HPDE6-E6E7 (cell line): ENCODE measurements around the gene RABGAP1L.
"Not testable (repeated sequence)": the region's sequence is repeated elsewhere in the genome, so short reads cannot be mapped to it uniquely, and the experiment has no call there.

Experiments
- DNase-seq: peaks from one replicate; pipeline ENCODE4 v3.0.0; 2011; ENCODE audit warnings: missing footprints; ENCODE audit errors: extremely low spot score

Gene RABGAP1L

GRCh38 chr1:174870319-174870718 lies 711.0 kb downstream of the RABGAP1L start:
- no peak for DNase-seq

GRCh38 chr1:174871886-174872285 lies 712.6 kb downstream of the RABGAP1L start:
- peak; percentile 50 for DNase-seq

DNA sequence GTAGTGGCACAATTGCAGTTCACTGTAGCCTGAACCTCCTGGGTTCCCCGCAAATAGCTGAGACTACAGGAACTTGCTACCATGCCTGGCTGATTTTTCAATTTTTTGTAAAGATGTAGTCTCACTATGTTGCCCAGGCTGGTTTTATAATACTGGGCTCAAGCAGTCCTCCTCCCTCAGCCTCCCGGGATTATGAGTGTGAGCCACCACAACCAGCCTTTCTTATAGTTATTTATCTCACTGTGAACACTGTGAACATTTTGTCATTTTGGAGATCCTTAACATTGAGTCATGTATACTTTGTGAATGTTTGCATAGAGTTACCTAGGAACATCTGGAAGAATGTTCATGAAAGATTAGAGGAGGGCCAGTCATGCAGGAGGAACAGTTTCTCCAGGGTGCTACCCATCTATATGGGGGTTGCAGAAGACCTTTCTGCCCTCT lies 713.3 kb downstream of the RABGAP1L start:
- DNase-seq: no peak

GRCh38 chr1:174874331-174875053 lies 715.2 kb downstream of the RABGAP1L start:
- DNase-seq: no peak

- DNase-seq: peak; percentile 72
Observed at GRCh38 chr1:174875306-174875705, 716.0 kb downstream of the RABGAP1L start.

DNA sequence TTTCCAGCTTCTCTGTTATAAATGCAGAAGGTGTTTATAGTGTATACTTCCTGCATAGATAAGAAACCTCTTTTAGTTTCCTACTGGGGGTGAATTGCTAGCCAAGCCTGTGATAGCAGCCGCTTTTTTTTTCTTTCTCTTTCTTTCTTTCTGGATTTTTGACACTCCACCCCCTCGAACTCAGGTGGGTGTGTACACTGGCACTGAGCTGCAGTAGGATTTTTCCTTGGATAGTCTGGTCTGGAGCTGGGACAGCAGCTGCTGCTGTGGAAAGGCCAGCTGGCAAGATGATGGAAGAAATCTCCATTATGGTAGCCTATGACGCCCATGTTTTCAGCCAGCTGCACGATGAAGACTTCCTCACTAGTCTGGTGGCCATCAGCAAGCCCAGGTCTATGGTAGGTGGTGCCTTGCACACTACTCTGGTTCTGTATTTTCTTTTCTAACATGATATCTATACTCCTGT lies 717.9 kb downstream of the RABGAP1L start:
- no peak for DNase-seq

DNA sequence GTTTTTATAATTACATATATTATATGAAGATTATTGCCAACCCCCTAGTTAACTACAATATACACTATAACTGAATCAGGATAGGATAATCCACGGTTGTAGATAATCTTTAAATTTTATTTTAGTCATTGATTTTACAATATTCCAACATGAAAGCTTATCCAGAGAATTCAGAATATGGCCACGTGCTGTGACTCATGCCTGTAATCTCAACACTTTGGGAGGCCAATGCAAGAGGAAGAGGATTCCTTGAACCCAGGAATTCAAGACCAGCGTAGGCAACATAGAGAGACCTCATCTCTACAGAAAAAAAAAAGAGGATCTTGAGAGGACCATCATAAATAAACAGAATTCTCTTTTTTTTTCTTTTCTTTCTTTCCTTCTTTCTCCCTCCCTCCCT lies 720.9 kb downstream of the RABGAP1L start:
- no peak for DNase-seq

DNA sequence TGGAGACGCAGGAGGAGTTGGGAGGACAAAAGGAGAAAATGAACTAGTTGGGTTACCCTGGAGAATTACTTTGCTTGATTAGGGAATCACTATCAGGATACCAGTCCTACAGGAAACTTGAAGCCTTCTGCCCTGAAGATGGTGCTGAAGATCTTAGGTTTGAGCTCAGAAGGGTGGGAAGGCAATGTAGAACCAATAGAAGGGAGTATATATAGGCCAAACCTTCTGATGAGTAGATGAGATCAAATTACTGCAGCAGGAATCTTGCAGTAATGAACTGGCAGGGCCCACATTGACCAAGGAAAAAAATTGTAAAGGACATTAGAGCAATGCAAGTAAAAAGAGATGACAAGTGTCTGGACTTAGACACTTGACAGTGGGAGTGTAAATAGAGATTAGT lies 724.1 kb downstream of the RABGAP1L start:
- no peak for DNase-seq

GRCh38 chr1:174884038-174884437 lies 724.7 kb downstream of the RABGAP1L start:
- no peak for DNase-seq

DNA sequence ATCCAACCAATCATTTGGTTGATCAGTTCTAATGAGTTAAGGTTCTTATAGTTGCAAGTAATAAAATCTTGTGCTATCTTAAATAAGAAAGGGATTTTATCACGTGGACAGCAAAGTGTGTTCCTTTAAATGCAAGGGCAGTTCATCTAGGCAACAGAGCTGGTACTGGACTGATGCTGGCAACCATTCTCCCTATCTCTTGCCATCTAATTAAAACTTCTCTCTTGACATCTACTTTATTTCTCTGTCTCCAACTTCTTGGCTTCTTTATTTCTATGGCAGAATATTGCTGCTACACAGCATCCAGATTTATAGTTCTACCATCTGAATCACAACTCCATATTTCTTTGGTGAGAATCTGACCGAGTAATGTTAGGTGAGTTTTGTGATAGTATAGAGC lies 725.2 kb downstream of the RABGAP1L start:
- DNase-seq: no peak

GRCh38 chr1:174890024-174890423 lies 730.7 kb downstream of the RABGAP1L start:
- DNase-seq: no peak

DNA sequence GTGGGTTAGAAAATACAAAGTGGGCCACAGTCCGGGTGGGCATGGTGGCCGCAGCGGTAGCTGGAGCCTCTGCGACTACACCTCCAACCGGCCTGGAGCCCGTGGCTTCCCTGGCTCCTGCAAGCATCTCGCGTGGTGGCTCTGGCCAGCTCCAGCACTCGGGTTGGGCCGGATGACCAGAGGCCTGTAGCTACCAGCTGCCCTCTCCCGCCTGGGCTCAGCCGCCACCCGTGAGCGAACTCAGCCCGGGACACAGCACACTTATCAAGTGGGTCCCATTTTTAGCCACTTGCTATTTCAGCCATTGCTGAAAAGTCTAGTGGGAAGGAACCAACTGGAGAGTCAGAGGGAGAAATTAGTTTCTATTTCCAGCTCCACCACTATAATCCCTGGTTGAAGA lies 732.7 kb downstream of the RABGAP1L start:
- DNase-seq: no peak

DNA sequence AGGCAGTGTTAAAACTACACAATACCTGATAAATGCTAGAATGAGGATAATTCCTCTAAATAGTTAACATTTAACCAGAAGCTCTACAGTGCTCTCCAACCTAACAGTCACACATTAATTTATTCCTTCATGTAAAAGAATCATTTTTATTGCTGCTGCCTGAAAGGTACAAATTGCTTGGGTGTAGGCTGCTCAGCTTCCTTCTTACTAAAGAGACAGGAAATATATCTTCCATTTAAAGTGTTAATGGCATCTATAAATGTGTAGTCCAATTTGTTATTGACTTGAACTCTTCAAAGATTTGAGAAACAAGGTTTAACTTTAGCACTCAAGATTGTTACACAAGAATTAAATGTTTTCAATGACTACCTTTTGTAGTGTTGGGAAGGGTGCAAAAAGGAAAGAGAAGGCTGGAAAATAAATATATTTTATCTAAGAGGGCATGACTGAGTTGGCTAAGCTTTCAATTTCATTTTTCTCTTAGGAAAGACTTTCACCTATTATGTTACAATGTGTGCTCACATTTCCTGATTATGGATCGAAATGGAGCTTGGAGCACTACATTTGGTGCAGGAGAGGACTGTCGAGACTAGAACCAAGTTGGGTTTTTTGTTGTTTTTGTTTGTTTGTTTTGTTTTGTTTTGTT lies 734.9 kb downstream of the RABGAP1L start:
- no peak for DNase-seq

- DNase-seq: not testable (repeated sequence)
Observed at GRCh38 chr1:174895610-174896009, 736.3 kb downstream of the RABGAP1L start.

DNA sequence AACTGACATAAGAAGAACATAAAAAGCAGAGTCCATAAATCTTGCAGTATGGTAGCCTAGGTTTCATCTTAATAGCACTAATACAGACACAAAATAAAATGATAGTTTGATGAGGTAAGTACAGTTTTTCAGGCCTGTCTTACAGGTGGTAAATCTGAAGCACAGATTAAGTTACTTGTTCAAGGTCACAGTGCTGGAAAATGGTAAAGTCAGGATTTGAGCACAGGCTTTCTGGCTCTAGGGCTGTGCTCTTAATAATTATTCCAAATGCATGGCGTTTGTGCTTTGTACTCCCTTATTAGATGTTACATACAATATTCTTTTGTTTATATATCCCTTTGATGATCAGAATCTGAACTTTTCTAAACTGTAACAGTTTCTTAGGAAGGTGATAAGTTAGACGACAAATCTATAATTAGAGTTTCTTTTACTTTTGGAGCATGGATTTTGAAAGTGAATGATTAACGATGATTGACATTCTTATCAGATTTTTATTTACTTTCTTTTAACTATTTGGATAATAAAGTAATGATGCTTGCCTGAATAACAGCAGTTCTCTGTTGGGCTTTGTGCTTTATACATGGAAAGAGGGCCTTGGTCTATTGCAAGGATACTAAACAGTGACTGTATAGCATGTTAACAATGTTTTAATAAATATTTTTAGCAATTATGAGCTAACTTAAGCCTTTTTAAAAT lies 738.9 kb downstream of the RABGAP1L start:
- DNase-seq: no peak

GRCh38 chr1:174900317-174900716 lies 741.0 kb downstream of the RABGAP1L start:
- DNase-seq: no peak

GRCh38 chr1:174902531-174903099 lies 743.3 kb downstream of the RABGAP1L start:
- DNase-seq: no peak

GRCh38 chr1:174911606-174912005 lies 752.3 kb downstream of the RABGAP1L start:
- DNase-seq: no peak

- no peak for DNase-seq
Observed at GRCh38 chr1:174912264-174912663, 752.9 kb downstream of the RABGAP1L start.

GRCh38 chr1:174913225-174913903 lies 754.0 kb downstream of the RABGAP1L start:
- no peak for DNase-seq

- no peak for DNase-seq
Observed at GRCh38 chr1:174914991-174915390, 755.7 kb downstream of the RABGAP1L start.

DNA sequence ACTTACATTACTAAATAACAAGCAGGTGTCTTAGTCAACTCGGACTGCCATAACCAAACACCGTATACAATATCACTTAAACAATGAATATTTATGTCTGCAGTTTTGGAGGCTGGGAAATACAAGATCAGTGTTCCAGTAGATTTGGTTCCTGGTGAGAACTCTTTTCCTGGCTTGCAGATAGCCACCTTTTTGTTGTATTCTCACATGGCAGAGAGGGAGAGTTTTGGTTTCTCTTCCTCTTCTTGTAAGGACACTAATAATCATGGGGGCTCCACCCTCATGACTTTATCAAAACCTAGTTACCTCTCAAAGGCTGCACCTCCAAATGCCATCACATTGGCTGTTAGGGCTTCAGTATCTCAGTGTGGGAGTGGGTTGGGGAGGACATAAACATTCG lies 757.5 kb downstream of the RABGAP1L start:
- no peak for DNase-seq
